OCI-LY1 (cell line): ENCODE results near the gene PRAMEF2.
"Not testable (repeated sequence)": the region's sequence is repeated elsewhere in the genome, so short reads cannot be mapped to it uniquely, and the experiment has no call there.

Experiments used
- H2AFZ ChIP-seq: fragments of 200-600 bp; sonication (generic), shearing (Covaris generic); 2 replicates; pipeline ENCODE4 v1.6.0; 2014; ENCODE audit warnings: antibody characterized with exemption, mild to moderate bottlenecking, low read length
- H3F3A ChIP-seq: fragments of 200-600 bp; sonication (generic), shearing (Covaris generic); 2 replicates; pipeline ENCODE4 v1.6.0; 2014; ENCODE audit warnings: mild to moderate bottlenecking, antibody characterized with exemption, low read length, moderate library complexity; ENCODE audit not compliant: insufficient read depth
- H3K27ac ChIP-seq: fragments of 200-600 bp; sonication (generic); 2 replicates; pipeline ENCODE4 v1.5.1; 2014; ENCODE audit warnings: low read length, mixed run types, mild to moderate bottlenecking, low read depth; ENCODE audit not compliant: poor library complexity, severe bottlenecking
- H3K27me3 ChIP-seq: fragments of 200-600 bp; sonication (generic); 2 replicates; pipeline ENCODE4 v1.6.0; 2014; ENCODE audit warnings: antibody characterized with exemption, mild to moderate bottlenecking, low read length, moderate library complexity; ENCODE audit not compliant: insufficient read depth
- H3K36me3 ChIP-seq: fragments of 200-600 bp; sonication (generic); 2 replicates; pipeline ENCODE4 v1.6.1; 2014; ENCODE audit warnings: mild to moderate bottlenecking, antibody characterized with exemption, low read length, moderate library complexity, mixed read lengths; ENCODE audit not compliant: insufficient read depth
- H3K4me1 ChIP-seq: fragments of 200-600 bp; sonication (generic); 2 replicates; pipeline ENCODE4 v1.5.1; 2014; ENCODE audit warnings: mild to moderate bottlenecking, low read length, moderate library complexity; ENCODE audit not compliant: insufficient read depth, severe bottlenecking
- H3K4me2 ChIP-seq: fragments of 200-600 bp; sonication (generic), shearing (Covaris generic); 2 replicates; pipeline ENCODE4 v1.6.1; 2014; ENCODE audit warnings: low read length
- H3K4me3 ChIP-seq: fragments of 200-600 bp; sonication (generic); 2 replicates; pipeline ENCODE4 v1.5.1; 2014; ENCODE audit warnings: low read length, low read depth, mild to moderate bottlenecking, mixed read lengths; ENCODE audit not compliant: poor library complexity, severe bottlenecking
- H3K79me2 ChIP-seq: fragments of 200-600 bp; shearing (Covaris generic); 2 replicates; pipeline ENCODE4 v1.6.1; 2016; ENCODE audit warnings: mixed run types, low read length, mixed read lengths; ENCODE audit not compliant: insufficient read depth
- H3K9ac ChIP-seq: fragments of 200-600 bp; sonication (generic), shearing (Covaris generic); 2 replicates; pipeline ENCODE4 v1.6.1; 2014; ENCODE audit warnings: mild to moderate bottlenecking, low read length, mixed read lengths
- H3K9me2 ChIP-seq: fragments of 200-600 bp; sonication (generic), shearing (Covaris generic); 2 replicates; pipeline ENCODE4 v1.6.1; 2014; ENCODE audit warnings: low read depth, mild to moderate bottlenecking, low read length, mixed read lengths
- H3K9me3 ChIP-seq: fragments of 200-600 bp; shearing (Covaris generic); 2 replicates; pipeline ENCODE4 v1.6.1; 2014; ENCODE audit warnings: low read length, mixed read lengths
- H4K20me1 ChIP-seq: fragments of 200-600 bp; sonication (generic), shearing (Covaris generic); 2 replicates; pipeline ENCODE4 v1.6.0; 2016; ENCODE audit warnings: mild to moderate bottlenecking, low read length; ENCODE audit not compliant: insufficient read depth

The PRAMEF2 gene

GRCh38 chr1:12903793-12904572 is 47.1 kb downstream of the PRAMEF2 start:
- not testable (repeated sequence) for H3K27me3 ChIP-seq, H3K9me2 ChIP-seq, H2AFZ ChIP-seq, H3K9ac ChIP-seq, H3K27ac ChIP-seq, H3K36me3 ChIP-seq, H3K4me3 ChIP-seq, H3K4me1 ChIP-seq, H4K20me1 ChIP-seq, H3F3A ChIP-seq, H3K9me3 ChIP-seq, H3K4me2 ChIP-seq, H3K79me2 ChIP-seq
